ENCODE results near the gene KCTD16. TPM values are rescaled to one million over a fixed set of nuclear protein-coding genes. Genes with fewer than 3 reads are reported as not detected.

KCTD16 gene
- polyA plus RNA-seq, 1 donor (not counting 4 experiments of a cell fraction or from before 2014, with no cell fraction given) = 0.04 TPM

DNA sequence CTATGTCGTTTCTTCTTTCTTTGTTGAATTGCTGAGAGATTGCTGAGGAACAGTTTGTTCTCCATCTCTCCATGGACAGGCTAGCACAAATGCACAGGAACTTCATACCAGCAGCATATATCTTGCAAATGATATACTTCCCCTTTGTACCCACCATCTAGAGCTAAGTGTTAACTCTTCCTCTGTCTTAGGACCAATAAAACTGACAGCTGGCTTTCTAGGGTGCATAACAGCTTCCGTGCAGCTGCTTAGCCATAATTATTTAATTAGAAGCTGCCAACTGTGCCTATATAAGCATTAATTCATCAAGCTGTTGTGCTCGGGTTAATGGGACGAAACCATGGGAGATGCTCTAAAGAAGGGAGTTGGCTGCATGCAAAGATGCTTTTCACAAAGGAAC lies 38.7 kb downstream of the KCTD16 start:
- no peak overlapping the region for H3K4me2 ChIP-seq (ENCODE audit: control insufficient read depth, extremely low read depth, insufficient read depth, low read depth, low read length)
- H4K20me1 ChIP-seq (ENCODE audit: control insufficient read depth, extremely low read depth, insufficient read depth, low read length) = no peaks in the 10 kb centered on the region
- H3K27me3 ChIP-seq (ENCODE audit: control insufficient read depth, extremely low read depth, insufficient read depth, low read length) = peaks cover 30% of the 10 kb centered on the region
- no peak for TF ChIP-seq EZH2 (IDR thresholded peaks at IDR 0.05; ENCODE audit: low read length)
- DNase-seq (ENCODE audit: low read depth, low spot score) = no peak
- H3K4me1 ChIP-seq (ENCODE audit: control insufficient read depth, extremely low read depth, insufficient read depth, low read length) = peaks cover 3% of the 10 kb centered on the region
- no peaks in the 10 kb centered on the region for H3K79me2 ChIP-seq (ENCODE audit: control insufficient read depth, insufficient read depth, low read length)
- dilution Hi-C loops (cut with MboI; ENCODE audit: extremely low pct_ligation_motif_present, low sequenced_read_pairs) = no loop called here
- H3K4me3 ChIP-seq (ENCODE audit: control insufficient read depth in 2 of 3, extremely low read depth in 1 of 3, insufficient read depth in 2 of 3, low read depth in 1 of 3, low read length in 3 of 3) = no peak overlapping the region
- H3K9me3 ChIP-seq (ENCODE audit: control insufficient read depth, low read depth, low read length) = no peaks in the 10 kb centered on the region
- no peak overlapping the region for H3K27ac ChIP-seq (ENCODE audit: control insufficient read depth, insufficient read depth, low read length)
- no peak overlapping the region for H2AFZ ChIP-seq (ENCODE audit: control insufficient read depth, low read length)
- H3K36me3 ChIP-seq (ENCODE audit: control insufficient read depth in 2 of 2, extremely low read depth in 1 of 2, insufficient read depth in 2 of 2, low read length in 2 of 2) = no peaks in the 10 kb centered on the region
- no peak overlapping the region for H3K9ac ChIP-seq (ENCODE audit: control insufficient read depth, extremely low read depth, insufficient read depth, low read length)
- H3K9me1 ChIP-seq (ENCODE audit: control insufficient read depth, extremely low read depth, insufficient read depth, low read length) = no peaks in the 10 kb centered on the region
- no peak for FAIRE-seq

DNA sequence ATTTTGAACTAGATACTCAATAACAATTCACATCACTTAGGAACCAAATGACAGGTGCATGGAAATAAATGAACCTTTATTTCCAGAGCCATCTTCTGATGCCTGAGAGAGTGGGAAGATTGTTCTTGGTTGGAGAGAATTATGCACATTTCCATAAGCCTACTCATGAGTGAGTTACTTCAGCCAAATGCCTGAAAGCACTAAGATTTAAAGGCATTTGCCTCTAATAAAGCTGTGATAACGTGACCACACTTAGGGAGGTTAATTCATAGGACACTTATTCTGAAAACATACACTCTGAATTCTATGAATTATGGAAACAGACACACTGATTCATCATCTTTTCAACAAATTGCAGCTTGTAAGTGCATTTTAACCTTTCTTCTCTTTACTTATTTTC lies 40.0 kb downstream of the KCTD16 start:
- no peak overlapping the region for H3K4me2 ChIP-seq (ENCODE audit: control insufficient read depth, extremely low read depth, insufficient read depth, low read depth, low read length)
- H3K27me3 ChIP-seq (ENCODE audit: control insufficient read depth, extremely low read depth, insufficient read depth, low read length) = peaks cover 18% of the 10 kb centered on the region
- TF ChIP-seq EZH2 (IDR thresholded peaks at IDR 0.05; ENCODE audit: low read length) = no peak
- TF ChIP-seq, protein P1, sequence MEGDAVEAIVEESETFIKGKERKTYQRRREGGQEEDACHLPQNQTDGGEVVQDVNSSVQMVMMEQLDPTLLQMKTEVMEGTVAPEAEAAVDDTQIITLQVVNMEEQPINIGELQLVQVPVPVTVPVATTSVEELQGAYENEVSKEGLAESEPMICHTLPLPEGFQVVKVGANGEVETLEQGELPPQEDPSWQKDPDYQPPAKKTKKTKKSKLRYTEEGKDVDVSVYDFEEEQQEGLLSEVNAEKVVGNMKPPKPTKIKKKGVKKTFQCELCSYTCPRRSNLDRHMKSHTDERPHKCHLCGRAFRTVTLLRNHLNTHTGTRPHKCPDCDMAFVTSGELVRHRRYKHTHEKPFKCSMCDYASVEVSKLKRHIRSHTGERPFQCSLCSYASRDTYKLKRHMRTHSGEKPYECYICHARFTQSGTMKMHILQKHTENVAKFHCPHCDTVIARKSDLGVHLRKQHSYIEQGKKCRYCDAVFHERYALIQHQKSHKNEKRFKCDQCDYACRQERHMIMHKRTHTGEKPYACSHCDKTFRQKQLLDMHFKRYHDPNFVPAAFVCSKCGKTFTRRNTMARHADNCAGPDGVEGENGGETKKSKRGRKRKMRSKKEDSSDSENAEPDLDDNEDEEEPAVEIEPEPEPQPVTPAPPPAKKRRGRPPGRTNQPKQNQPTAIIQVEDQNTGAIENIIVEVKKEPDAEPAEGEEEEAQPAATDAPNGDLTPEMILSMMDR (optimal IDR thresholded peaks at IDR 0.05 in 1 of 3, IDR thresholded peaks at IDR 0.05 in 1 of 3, conservative IDR thresholded peaks at IDR 0.05 in 1 of 3; ENCODE audit: extremely low read depth in 1 of 3, insufficient read depth in 2 of 3, low read length in 3 of 3) = no peak
- no peak overlapping the region for H2AFZ ChIP-seq (ENCODE audit: control insufficient read depth, low read length)
- no peak for DNase-seq (ENCODE audit: low read depth, low spot score)
- H3K9me3 ChIP-seq (ENCODE audit: control insufficient read depth, low read depth, low read length) = no peaks in the 10 kb centered on the region
- FAIRE-seq = no peak
- no peak overlapping the region for H3K4me3 ChIP-seq (ENCODE audit: control insufficient read depth in 2 of 3, extremely low read depth in 1 of 3, insufficient read depth in 2 of 3, low read depth in 1 of 3, low read length in 3 of 3)
- peaks cover 3% of the 10 kb centered on the region for H3K4me1 ChIP-seq (ENCODE audit: control insufficient read depth, extremely low read depth, insufficient read depth, low read length)
- dilution Hi-C loops (cut with MboI; ENCODE audit: extremely low pct_ligation_motif_present, low sequenced_read_pairs) = no loop called here
- no peaks in the 10 kb centered on the region for H4K20me1 ChIP-seq (ENCODE audit: control insufficient read depth, extremely low read depth, insufficient read depth, low read length)
- no peak overlapping the region for H3K27ac ChIP-seq (ENCODE audit: control insufficient read depth, insufficient read depth, low read length)
- H3K36me3 ChIP-seq (ENCODE audit: control insufficient read depth in 2 of 2, extremely low read depth in 1 of 2, insufficient read depth in 2 of 2, low read length in 2 of 2) = no peaks in the 10 kb centered on the region
- H3K79me2 ChIP-seq (ENCODE audit: control insufficient read depth, insufficient read depth, low read length) = no peaks in the 10 kb centered on the region
- H3K9ac ChIP-seq (ENCODE audit: control insufficient read depth, extremely low read depth, insufficient read depth, low read length) = no peak overlapping the region
- no peaks in the 10 kb centered on the region for H3K9me1 ChIP-seq (ENCODE audit: control insufficient read depth, extremely low read depth, insufficient read depth, low read length)

DNA sequence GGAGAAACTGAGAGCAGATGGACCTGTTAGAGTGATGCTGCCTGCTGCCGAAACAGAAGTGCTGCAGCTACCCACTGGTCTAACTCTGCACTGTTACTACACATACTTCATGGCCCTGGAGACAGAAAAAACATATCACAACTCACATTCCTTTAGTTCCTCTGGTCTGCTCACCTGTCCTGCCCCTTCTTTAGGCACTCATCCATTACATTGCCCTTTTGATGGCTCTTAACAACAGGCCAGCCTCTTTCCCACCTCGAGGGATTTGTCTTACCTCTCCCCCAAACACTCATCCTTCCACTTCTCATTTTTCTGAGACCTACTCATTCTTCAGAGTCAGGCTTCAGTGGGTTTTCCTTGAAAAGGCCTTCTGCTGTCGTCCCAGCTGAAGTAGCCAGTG lies 49.2 kb downstream of the KCTD16 start:
- FAIRE-seq = no peak
- TF ChIP-seq EZH2 (IDR thresholded peaks at IDR 0.05; ENCODE audit: low read length) = no peak
- TF ChIP-seq, protein P1 (optimal IDR thresholded peaks at IDR 0.05 in 1 of 3, IDR thresholded peaks at IDR 0.05 in 1 of 3, conservative IDR thresholded peaks at IDR 0.05 in 1 of 3; ENCODE audit: extremely low read depth in 1 of 3, insufficient read depth in 2 of 3, low read length in 3 of 3) = no peak
- H3K4me3 ChIP-seq (ENCODE audit: control insufficient read depth in 2 of 3, extremely low read depth in 1 of 3, insufficient read depth in 2 of 3, low read depth in 1 of 3, low read length in 3 of 3) = no peak overlapping the region
- H3K9me1 ChIP-seq (ENCODE audit: control insufficient read depth, extremely low read depth, insufficient read depth, low read length) = no peaks in the 10 kb centered on the region
- H3K27me3 ChIP-seq (ENCODE audit: control insufficient read depth, extremely low read depth, insufficient read depth, low read length) = peaks cover 3% of the 10 kb centered on the region
- no peaks in the 10 kb centered on the region for H3K4me1 ChIP-seq (ENCODE audit: control insufficient read depth, extremely low read depth, insufficient read depth, low read length)
- no peak overlapping the region for H3K27ac ChIP-seq (ENCODE audit: control insufficient read depth, insufficient read depth, low read length)
- no peaks in the 10 kb centered on the region for H3K36me3 ChIP-seq (ENCODE audit: control insufficient read depth in 2 of 2, extremely low read depth in 1 of 2, insufficient read depth in 2 of 2, low read length in 2 of 2)
- H2AFZ ChIP-seq (ENCODE audit: control insufficient read depth, low read length) = no peak overlapping the region
- H3K4me2 ChIP-seq (ENCODE audit: control insufficient read depth, extremely low read depth, insufficient read depth, low read depth, low read length) = no peak overlapping the region
- H3K9ac ChIP-seq (ENCODE audit: control insufficient read depth, extremely low read depth, insufficient read depth, low read length) = no peak overlapping the region
- no peaks in the 10 kb centered on the region for H3K9me3 ChIP-seq (ENCODE audit: control insufficient read depth, low read depth, low read length)
- no peaks in the 10 kb centered on the region for H4K20me1 ChIP-seq (ENCODE audit: control insufficient read depth, extremely low read depth, insufficient read depth, low read length)
- H3K79me2 ChIP-seq (ENCODE audit: control insufficient read depth, insufficient read depth, low read length) = no peaks in the 10 kb centered on the region
- dilution Hi-C loops (cut with MboI; ENCODE audit: extremely low pct_ligation_motif_present, low sequenced_read_pairs) = no loop called here
- no peak for DNase-seq (ENCODE audit: low read depth, low spot score)
